OCI-LY1 (cell line): Measurements from ENCODE around the gene ZNF615.

Source experiments
- H2AFZ ChIP-seq: fragments of 200-600 bp; sonication (generic), shearing (Covaris generic); 2 replicates; pipeline ENCODE4 v1.6.0; 2014; ENCODE audit warnings: antibody characterized with exemption, mild to moderate bottlenecking, low read length
- H3F3A ChIP-seq: fragments of 200-600 bp; sonication (generic), shearing (Covaris generic); 2 replicates; pipeline ENCODE4 v1.6.0; 2014; ENCODE audit warnings: mild to moderate bottlenecking, antibody characterized with exemption, low read length, moderate library complexity; ENCODE audit not compliant: insufficient read depth
- H3K27ac ChIP-seq: fragments of 200-600 bp; sonication (generic); 2 replicates; pipeline ENCODE4 v1.5.1; 2014; ENCODE audit warnings: low read length, mixed run types, mild to moderate bottlenecking, low read depth; ENCODE audit not compliant: poor library complexity, severe bottlenecking
- H3K27me3 ChIP-seq: fragments of 200-600 bp; sonication (generic); 2 replicates; pipeline ENCODE4 v1.6.0; 2014; ENCODE audit warnings: antibody characterized with exemption, mild to moderate bottlenecking, low read length, moderate library complexity; ENCODE audit not compliant: insufficient read depth
- H3K36me3 ChIP-seq: fragments of 200-600 bp; sonication (generic); 2 replicates; pipeline ENCODE4 v1.6.1; 2014; ENCODE audit warnings: mild to moderate bottlenecking, antibody characterized with exemption, low read length, moderate library complexity, mixed read lengths; ENCODE audit not compliant: insufficient read depth
- H3K4me1 ChIP-seq: fragments of 200-600 bp; sonication (generic); 2 replicates; pipeline ENCODE4 v1.5.1; 2014; ENCODE audit warnings: mild to moderate bottlenecking, low read length, moderate library complexity; ENCODE audit not compliant: insufficient read depth, severe bottlenecking
- H3K4me2 ChIP-seq: fragments of 200-600 bp; sonication (generic), shearing (Covaris generic); 2 replicates; pipeline ENCODE4 v1.6.1; 2014; ENCODE audit warnings: low read length
- H3K4me3 ChIP-seq: fragments of 200-600 bp; sonication (generic); 2 replicates; pipeline ENCODE4 v1.5.1; 2014; ENCODE audit warnings: low read length, low read depth, mild to moderate bottlenecking, mixed read lengths; ENCODE audit not compliant: poor library complexity, severe bottlenecking
- H3K79me2 ChIP-seq: fragments of 200-600 bp; shearing (Covaris generic); 2 replicates; pipeline ENCODE4 v1.6.1; 2016; ENCODE audit warnings: mixed run types, low read length, mixed read lengths; ENCODE audit not compliant: insufficient read depth
- H3K9ac ChIP-seq: fragments of 200-600 bp; sonication (generic), shearing (Covaris generic); 2 replicates; pipeline ENCODE4 v1.6.1; 2014; ENCODE audit warnings: mild to moderate bottlenecking, low read length, mixed read lengths
- H3K9me2 ChIP-seq: fragments of 200-600 bp; sonication (generic), shearing (Covaris generic); 2 replicates; pipeline ENCODE4 v1.6.1; 2014; ENCODE audit warnings: low read depth, mild to moderate bottlenecking, low read length, mixed read lengths
- H3K9me3 ChIP-seq: fragments of 200-600 bp; shearing (Covaris generic); 2 replicates; pipeline ENCODE4 v1.6.1; 2014; ENCODE audit warnings: low read length, mixed read lengths
- H4K20me1 ChIP-seq: fragments of 200-600 bp; sonication (generic), shearing (Covaris generic); 2 replicates; pipeline ENCODE4 v1.6.0; 2016; ENCODE audit warnings: mild to moderate bottlenecking, low read length; ENCODE audit not compliant: insufficient read depth
- CTCF ChIP-seq: fragments of 200-600 bp; sonication (generic), shearing (Covaris generic); IDR thresholded peaks from 2 replicates; pipeline ENCODE4 v1.5.1; 2017; ENCODE audit warnings: mild to moderate bottlenecking, antibody characterized with exemption, low read length, moderate library complexity, mixed read lengths
- EZH2 ChIP-seq: fragments of 200-600 bp; sonication (generic), shearing (Covaris generic); IDR thresholded peaks from 2 replicates; pipeline ENCODE4 v1.8.0; 2017; ENCODE audit warnings: borderline replicate concordance, mixed run types, mild to moderate bottlenecking, antibody characterized with exemption, low read length, moderate library complexity, mixed read lengths

The ZNF615 gene

GRCh38 chr19:51948975-51949374 is 59.0 kb downstream of the ZNF615 start:
- H3K4me3 ChIP-seq, result no peak overlapping the region
- H3K36me3 ChIP-seq, result peaks cover 18% of the 10 kb centered on the region
- no peak overlapping the region for H2AFZ ChIP-seq
- no peaks in the 10 kb centered on the region for H3K79me2 ChIP-seq
- peaks cover 60% of the 10 kb centered on the region for H3K9me3 ChIP-seq
- no peak overlapping the region for H3K9ac ChIP-seq
- no peak overlapping the region for H3K4me2 ChIP-seq
- H4K20me1 ChIP-seq, result no peaks in the 10 kb centered on the region
- H3K9me2 ChIP-seq, result no peaks in the 10 kb centered on the region
- no peak overlapping the region for H3K27ac ChIP-seq
- H3K4me1 ChIP-seq, result no peaks in the 10 kb centered on the region
- no peaks in the 10 kb centered on the region for H3K27me3 ChIP-seq
- no peaks in the 10 kb centered on the region for H3F3A ChIP-seq
- no peak for TF ChIP-seq CTCF
- TF ChIP-seq EZH2, result no peak

GRCh38 chr19:51946602-51947001 is 61.4 kb downstream of the ZNF615 start:
- Histone ChIP-seq H3F3A (no peaks in the 10 kb centered on the region), H3K4me1 (no peaks in the 10 kb centered on the region), H3K9ac (no peak overlapping the region), H2AFZ (no peak overlapping the region), H3K79me2 (no peaks in the 10 kb centered on the region), H3K27me3 (no peaks in the 10 kb centered on the region), H4K20me1 (no peaks in the 10 kb centered on the region), H3K36me3 (peaks cover 42% of the 10 kb centered on the region), H3K4me3 (no peak overlapping the region), H3K4me2 (no peak overlapping the region), H3K27ac (no peak overlapping the region), H3K9me2 (no peaks in the 10 kb centered on the region), H3K9me3 (peaks cover 73% of the 10 kb centered on the region)
- TF ChIP-seq EZH2, result no peak
- no peak for TF ChIP-seq CTCF

- H3K9me3 ChIP-seq, result peaks cover 67% of the 10 kb centered on the region
- H2AFZ ChIP-seq, result no peak overlapping the region
- H3K4me3 ChIP-seq, result no peak overlapping the region
- no peaks in the 10 kb centered on the region for H3K79me2 ChIP-seq
- TF ChIP-seq EZH2 (no peak), CTCF (no peak)
- no peaks in the 10 kb centered on the region for H3F3A ChIP-seq
- peaks cover 58% of the 10 kb centered on the region for H3K36me3 ChIP-seq
- H3K4me1 ChIP-seq, result no peaks in the 10 kb centered on the region
- no peaks in the 10 kb centered on the region for H3K27me3 ChIP-seq
- H3K9ac ChIP-seq, result no peak overlapping the region
- no peaks in the 10 kb centered on the region for H3K9me2 ChIP-seq
- H3K4me2 ChIP-seq, result no peak overlapping the region
- H3K27ac ChIP-seq, result no peak overlapping the region
- H4K20me1 ChIP-seq, result no peaks in the 10 kb centered on the region
These were observed 63.0 kb downstream of the ZNF615 start for GRCh38 chr19:51944798-51945552.
